Effector memory CD4-positive, alpha-beta T cell (primary cell): ENCODE data around the gene MAPKBP1.
"Not testable (repeated sequence)": the region's sequence is repeated elsewhere in the genome, so short reads cannot be mapped to it uniquely, and the experiment has no call there.

ENCODE experiments used
- DNase-seq, 3 donors: peaks; one replicate each; pipeline ENCODE4 v3.0.0-alpha.2; 2020
- H3K27ac ChIP-seq: 2 replicates; pipeline ENCODE4 v1.7.0; 2013; ENCODE audit warnings: mild to moderate bottlenecking, low read length, moderate library complexity; ENCODE audit not compliant: insufficient read depth, poor library complexity, severe bottlenecking
- H3K27me3 ChIP-seq: replicated peaks from 2 replicates; pipeline ENCODE4 v1.7.0; 2013; ENCODE audit warnings: mild to moderate bottlenecking, low read length; ENCODE audit not compliant: insufficient read depth, control insufficient read depth, poor library complexity, severe bottlenecking
- H3K36me3 ChIP-seq: 2 replicates; pipeline ENCODE4 v1.7.0; 2013; ENCODE audit warnings: mild to moderate bottlenecking, low read length, moderate library complexity; ENCODE audit not compliant: control insufficient read depth, insufficient read depth
- H3K4me1 ChIP-seq: 2 replicates; pipeline ENCODE4 v1.7.0; 2013; ENCODE audit warnings: low read length, mild to moderate bottlenecking; ENCODE audit not compliant: control insufficient read depth, insufficient read depth, poor library complexity, severe bottlenecking
- H3K4me3 ChIP-seq: 2 replicates; pipeline ENCODE4 v1.7.0; 2013; ENCODE audit warnings: low read length, low read depth, mild to moderate bottlenecking; ENCODE audit not compliant: insufficient read depth, poor library complexity, severe bottlenecking
- H3K9me3 ChIP-seq: 2 replicates; pipeline ENCODE4 v1.7.0; 2013; ENCODE audit warnings: mild to moderate bottlenecking, low read length, moderate library complexity; ENCODE audit not compliant: control insufficient read depth

The MAPKBP1 gene

GRCh38 chr15:41824062-41824745 is 49.9 kb downstream of the MAPKBP1 start:
- no peak for DNase-seq
- Histone ChIP-seq H3K27me3 (no peaks in the 10 kb centered on the region), H3K4me3 (no peak overlapping the region), H3K27ac (no peak overlapping the region), H3K9me3 (no peaks in the 10 kb centered on the region), H3K4me1 (peaks cover 4% of the 10 kb centered on the region), H3K36me3 (peaks cover 26% of the 10 kb centered on the region)

GRCh38 chr15:41825145-41825544 is 50.9 kb downstream of the MAPKBP1 start:
- peaks cover 24% of the 10 kb centered on the region for H3K36me3 ChIP-seq

GRCh38 chr15:41825572-41826535 is 51.6 kb downstream of the MAPKBP1 start:
- Histone ChIP-seq H3K36me3 (peaks cover 21% of the 10 kb centered on the region), H3K27me3 (no peaks in the 10 kb centered on the region), H3K27ac (no peak overlapping the region), H3K9me3 (no peaks in the 10 kb centered on the region), H3K4me3 (no peak overlapping the region), H3K4me1 (peaks cover 11% of the 10 kb centered on the region)
- no peak for DNase-seq

More at GRCh38 chr15:41825145-41825544, 50.9 kb downstream of the MAPKBP1 start:
- no peak for DNase-seq
- H3K4me1 ChIP-seq, result peaks cover 5% of the 10 kb centered on the region
- no peak overlapping the region for H3K27ac ChIP-seq
- no peak overlapping the region for H3K4me3 ChIP-seq
- H3K27me3 ChIP-seq, result no peaks in the 10 kb centered on the region
- no peaks in the 10 kb centered on the region for H3K9me3 ChIP-seq

GRCh38 chr15:41827290-41827879 is 53.1 kb downstream of the MAPKBP1 start:
- Histone ChIP-seq H3K27ac (peak overlapping the region; percentile 72), H3K9me3 (no peaks in the 10 kb centered on the region), H3K27me3 (no peaks in the 10 kb centered on the region), H3K36me3 (peaks cover 21% of the 10 kb centered on the region), H3K4me3 (peak overlapping the region; percentile 93), H3K4me1 (peaks cover 26% of the 10 kb centered on the region)
- DNase-seq, result peak; percentile 29 to 34 (median 34)

GRCh38 chr15:41827880-41828806 is 53.9 kb downstream of the MAPKBP1 start, which contains the start of gene JMJD7:
JMJD7 (plus strand) TSS chr15:41828092; CDS start chr15:41828125, 33 bp downstream.
- peak within 1 kb of the TSS; percentile 72 for H3K27ac ChIP-seq
- H3K9me3 ChIP-seq, result no peaks in the 10 kb centered on the region
- no peaks in the 10 kb centered on the region for H3K27me3 ChIP-seq
- peaks cover 34% of the 10 kb centered on the region for H3K4me1 ChIP-seq
- peak; percentile 87 to 93 (median 93) for DNase-seq
- peak within 1 kb of the TSS; percentile 93 for H3K4me3 ChIP-seq
- H3K36me3 ChIP-seq, result peaks cover 14% of the 10 kb centered on the region

- Histone ChIP-seq H3K4me1 (peaks cover 34% of the 10 kb centered on the region), H3K36me3 (peaks cover 8% of the 10 kb centered on the region), H3K27ac (no peak overlapping the region), H3K4me3 (peak overlapping the region; percentile 93), H3K9me3 (no peaks in the 10 kb centered on the region), H3K27me3 (no peaks in the 10 kb centered on the region)
- no peak for DNase-seq
Observed at GRCh38 chr15:41828807-41829141, 54.5 kb downstream of the MAPKBP1 start.

GRCh38 chr15:41829959-41830646 is 55.8 kb downstream of the MAPKBP1 start:
- Histone ChIP-seq H3K27me3 (no peaks in the 10 kb centered on the region), H3K27ac (no peak overlapping the region), H3K4me3 (no peak overlapping the region), H3K9me3 (no peaks in the 10 kb centered on the region), H3K36me3 (peaks cover 12% of the 10 kb centered on the region), H3K4me1 (peaks cover 34% of the 10 kb centered on the region)
- no peak for DNase-seq

- H3K27ac ChIP-seq, result peak overlapping the region; percentile 2
- not testable (repeated sequence) for H3K4me3 ChIP-seq, H3K27me3 ChIP-seq, H3K9me3 ChIP-seq
- peaks cover 34% of the 10 kb centered on the region for H3K4me1 ChIP-seq
- DNase-seq, result peak; percentile 23 to 49 (median 30)
- peaks cover 19% of the 10 kb centered on the region for H3K36me3 ChIP-seq
Observed at GRCh38 chr15:41831291-41831690, 57.0 kb downstream of the MAPKBP1 start.

GRCh38 chr15:41832208-41832607 is 57.9 kb downstream of the MAPKBP1 start:
- Histone ChIP-seq H3K27ac (no peak overlapping the region), H3K27me3 (no peaks in the 10 kb centered on the region), H3K4me1 (peaks cover 34% of the 10 kb centered on the region), H3K4me3 (no peak overlapping the region), H3K9me3 (no peaks in the 10 kb centered on the region), H3K36me3 (peaks cover 26% of the 10 kb centered on the region)
- DNase-seq, result no peak
